H1 (cell line): ENCODE measurements around the gene SMARCC1. TPM values are rescaled to one million over a fixed set of nuclear protein-coding genes. Genes with fewer than 3 reads are reported as not detected.

Experiments used
- BACH1 ChIP-seq: IDR thresholded peaks from 2 replicates; pipeline ENCODE4 v1.6.1; 2012; ENCODE audit warnings: low read length, improper control_type of control experiment
- GABPA ChIP-seq: IDR thresholded peaks from 2 replicates; pipeline ENCODE4 v1.6.1; 2011; ENCODE audit warnings: mild to moderate bottlenecking, low read length, moderate library complexity, borderline replicate concordance; ENCODE audit not compliant: insufficient read depth
- PHF8 ChIP-seq: fragments of 200-600 bp; sonication (generic); conservative IDR thresholded peaks from 2 replicates; pipeline ENCODE4 v1.7.1; 2012; ENCODE audit warnings: low read depth, mild to moderate bottlenecking, inconsistent platforms, low read length, moderate library complexity
- POLR2AphosphoS5 ChIP-seq: IDR thresholded peaks from 2 replicates; pipeline ENCODE4 v1.6.1; 2011; ENCODE audit warnings: low read depth, low read length
- SAP30 ChIP-seq: fragments of 300-600 bp; sonication (generic); IDR thresholded peaks from 2 replicates; pipeline ENCODE4 v1.7.1; 2012; ENCODE audit warnings: low read length, moderate library complexity, mild to moderate bottlenecking, inconsistent platforms; ENCODE audit not compliant: insufficient read depth, insufficient replicate concordance
- SIN3A ChIP-seq, 2 experiments: IDR thresholded peaks in 1 of 2; conservative IDR thresholded peaks in 1 of 2; 2 replicates each; pipeline ENCODE4 v1.6.1; 2011 to 2012; ENCODE audit warnings: low read length in 2 of 2, improper control_type of control experiment in 1 of 2, low read depth in 1 of 2, mild to moderate bottlenecking in 1 of 2
- TBP ChIP-seq: IDR thresholded peaks from 2 replicates; pipeline ENCODE4 v1.6.1; 2011; ENCODE audit warnings: low read depth, low read length, improper control_type of control experiment
- polyA plus RNA-seq, 7 experiments: library from polyadenylated mRNA; depleted of rRNA in 3 of 7; stranded (reverse) in 5 of 7; unstranded in 2 of 7; fragments of >200 nt in 5 of 7; fragments of 200-250 nt in 2 of 7; gene quantifications; 1 replicate in 5 of 7; 2 replicates in 1 of 7; 4 replicates in 1 of 7; pipeline versions ENCODE4 v1.2.1 to v1.2.3, GENCODE V29; 2011 to 2013; ENCODE audit warnings: missing spikeins in 2 of 7, mixed read lengths in 2 of 7
- total RNA-seq: library from RNA; stranded (reverse); fragmentation: NEBNext Ultra II Directional; extraction: Animal tissue kit (Norgen Biotek cat#: 25700); gene quantifications from 2 replicates; pipeline ENCODE4 v1.2.1, GENCODE V29; 2021
- TF ChIP-seq, protein P1 (sequence below): fragments of 300-600 bp; sonication (generic); IDR thresholded peaks from 2 replicates; pipeline ENCODE4 v1.7.1; 2012; ENCODE audit warnings: low read length, moderate library complexity, mild to moderate bottlenecking, inconsistent platforms; ENCODE audit not compliant: insufficient replicate concordance

The SMARCC1 gene
- total and polyA plus RNA-seq, 2 of the 8 experiments (the other 6 are each of a cell fraction or from before 2014, with no cell fraction given) = 64.1 to 335 TPM

DNA sequence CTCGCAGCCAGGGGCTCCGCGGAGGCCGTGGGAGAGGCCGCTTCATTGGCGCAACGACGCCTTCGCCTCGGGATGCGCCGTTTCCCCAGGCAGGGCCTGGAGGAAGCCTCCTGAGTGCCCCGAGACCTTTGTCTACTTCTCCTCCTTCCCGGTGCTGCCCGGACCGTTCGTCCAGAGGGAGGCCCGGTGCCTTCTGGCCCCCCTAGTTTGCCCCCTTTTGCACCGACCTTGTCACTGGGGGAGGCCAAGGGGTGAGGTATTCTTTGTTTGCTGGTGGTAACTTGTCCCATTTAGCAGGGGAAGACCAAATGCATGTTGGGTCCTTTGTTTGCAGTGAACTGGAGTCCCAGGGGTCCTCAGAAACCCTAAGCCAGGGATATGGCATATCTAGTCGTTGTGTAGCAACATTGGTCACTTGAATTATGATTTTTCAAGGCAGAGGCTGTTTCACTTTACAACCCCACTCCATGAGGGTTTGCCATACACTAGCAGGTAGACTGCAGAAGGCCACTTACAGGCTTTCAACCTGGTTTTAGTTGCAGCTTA is 21.9 kb upstream of the SMARCC1 start (continued):
- TF ChIP-seq, protein P1, sequence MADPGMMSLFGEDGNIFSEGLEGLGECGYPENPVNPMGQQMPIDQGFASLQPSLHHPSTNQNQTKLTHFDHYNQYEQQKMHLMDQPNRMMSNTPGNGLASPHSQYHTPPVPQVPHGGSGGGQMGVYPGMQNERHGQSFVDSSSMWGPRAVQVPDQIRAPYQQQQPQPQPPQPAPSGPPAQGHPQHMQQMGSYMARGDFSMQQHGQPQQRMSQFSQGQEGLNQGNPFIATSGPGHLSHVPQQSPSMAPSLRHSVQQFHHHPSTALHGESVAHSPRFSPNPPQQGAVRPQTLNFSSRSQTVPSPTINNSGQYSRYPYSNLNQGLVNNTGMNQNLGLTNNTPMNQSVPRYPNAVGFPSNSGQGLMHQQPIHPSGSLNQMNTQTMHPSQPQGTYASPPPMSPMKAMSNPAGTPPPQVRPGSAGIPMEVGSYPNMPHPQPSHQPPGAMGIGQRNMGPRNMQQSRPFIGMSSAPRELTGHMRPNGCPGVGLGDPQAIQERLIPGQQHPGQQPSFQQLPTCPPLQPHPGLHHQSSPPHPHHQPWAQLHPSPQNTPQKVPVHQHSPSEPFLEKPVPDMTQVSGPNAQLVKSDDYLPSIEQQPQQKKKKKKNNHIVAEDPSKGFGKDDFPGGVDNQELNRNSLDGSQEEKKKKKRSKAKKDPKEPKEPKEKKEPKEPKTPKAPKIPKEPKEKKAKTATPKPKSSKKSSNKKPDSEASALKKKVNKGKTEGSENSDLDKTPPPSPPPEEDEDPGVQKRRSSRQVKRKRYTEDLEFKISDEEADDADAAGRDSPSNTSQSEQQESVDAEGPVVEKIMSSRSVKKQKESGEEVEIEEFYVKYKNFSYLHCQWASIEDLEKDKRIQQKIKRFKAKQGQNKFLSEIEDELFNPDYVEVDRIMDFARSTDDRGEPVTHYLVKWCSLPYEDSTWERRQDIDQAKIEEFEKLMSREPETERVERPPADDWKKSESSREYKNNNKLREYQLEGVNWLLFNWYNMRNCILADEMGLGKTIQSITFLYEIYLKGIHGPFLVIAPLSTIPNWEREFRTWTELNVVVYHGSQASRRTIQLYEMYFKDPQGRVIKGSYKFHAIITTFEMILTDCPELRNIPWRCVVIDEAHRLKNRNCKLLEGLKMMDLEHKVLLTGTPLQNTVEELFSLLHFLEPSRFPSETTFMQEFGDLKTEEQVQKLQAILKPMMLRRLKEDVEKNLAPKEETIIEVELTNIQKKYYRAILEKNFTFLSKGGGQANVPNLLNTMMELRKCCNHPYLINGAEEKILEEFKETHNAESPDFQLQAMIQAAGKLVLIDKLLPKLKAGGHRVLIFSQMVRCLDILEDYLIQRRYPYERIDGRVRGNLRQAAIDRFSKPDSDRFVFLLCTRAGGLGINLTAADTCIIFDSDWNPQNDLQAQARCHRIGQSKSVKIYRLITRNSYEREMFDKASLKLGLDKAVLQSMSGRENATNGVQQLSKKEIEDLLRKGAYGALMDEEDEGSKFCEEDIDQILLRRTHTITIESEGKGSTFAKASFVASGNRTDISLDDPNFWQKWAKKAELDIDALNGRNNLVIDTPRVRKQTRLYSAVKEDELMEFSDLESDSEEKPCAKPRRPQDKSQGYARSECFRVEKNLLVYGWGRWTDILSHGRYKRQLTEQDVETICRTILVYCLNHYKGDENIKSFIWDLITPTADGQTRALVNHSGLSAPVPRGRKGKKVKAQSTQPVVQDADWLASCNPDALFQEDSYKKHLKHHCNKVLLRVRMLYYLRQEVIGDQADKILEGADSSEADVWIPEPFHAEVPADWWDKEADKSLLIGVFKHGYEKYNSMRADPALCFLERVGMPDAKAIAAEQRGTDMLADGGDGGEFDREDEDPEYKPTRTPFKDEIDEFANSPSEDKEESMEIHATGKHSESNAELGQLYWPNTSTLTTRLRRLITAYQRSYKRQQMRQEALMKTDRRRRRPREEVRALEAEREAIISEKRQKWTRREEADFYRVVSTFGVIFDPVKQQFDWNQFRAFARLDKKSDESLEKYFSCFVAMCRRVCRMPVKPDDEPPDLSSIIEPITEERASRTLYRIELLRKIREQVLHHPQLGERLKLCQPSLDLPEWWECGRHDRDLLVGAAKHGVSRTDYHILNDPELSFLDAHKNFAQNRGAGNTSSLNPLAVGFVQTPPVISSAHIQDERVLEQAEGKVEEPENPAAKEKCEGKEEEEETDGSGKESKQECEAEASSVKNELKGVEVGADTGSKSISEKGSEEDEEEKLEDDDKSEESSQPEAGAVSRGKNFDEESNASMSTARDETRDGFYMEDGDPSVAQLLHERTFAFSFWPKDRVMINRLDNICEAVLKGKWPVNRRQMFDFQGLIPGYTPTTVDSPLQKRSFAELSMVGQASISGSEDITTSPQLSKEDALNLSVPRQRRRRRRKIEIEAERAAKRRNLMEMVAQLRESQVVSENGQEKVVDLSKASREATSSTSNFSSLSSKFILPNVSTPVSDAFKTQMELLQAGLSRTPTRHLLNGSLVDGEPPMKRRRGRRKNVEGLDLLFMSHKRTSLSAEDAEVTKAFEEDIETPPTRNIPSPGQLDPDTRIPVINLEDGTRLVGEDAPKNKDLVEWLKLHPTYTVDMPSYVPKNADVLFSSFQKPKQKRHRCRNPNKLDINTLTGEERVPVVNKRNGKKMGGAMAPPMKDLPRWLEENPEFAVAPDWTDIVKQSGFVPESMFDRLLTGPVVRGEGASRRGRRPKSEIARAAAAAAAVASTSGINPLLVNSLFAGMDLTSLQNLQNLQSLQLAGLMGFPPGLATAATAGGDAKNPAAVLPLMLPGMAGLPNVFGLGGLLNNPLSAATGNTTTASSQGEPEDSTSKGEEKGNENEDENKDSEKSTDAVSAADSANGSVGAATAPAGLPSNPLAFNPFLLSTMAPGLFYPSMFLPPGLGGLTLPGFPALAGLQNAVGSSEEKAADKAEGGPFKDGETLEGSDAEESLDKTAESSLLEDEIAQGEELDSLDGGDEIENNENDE = no peak
- no peak for TF ChIP-seq GABPA
- TF ChIP-seq PHF8 = peak; percentile 22; the same call in 1 of the 2 replicates
- peak; percentile 42 for TF ChIP-seq SAP30
- no peak for TF ChIP-seq TBP
- TF ChIP-seq SIN3A (conservative IDR thresholded peaks at IDR 0.05 in 1 of 2, IDR thresholded peaks at IDR 0.05 in 1 of 2; ENCODE audit: low read depth in 1 of 2, low read length in 2 of 2) = peak in 1 of 2 experiments; percentile 66; a peak in 2 of 4 replicates
- no peak for TF ChIP-seq BACH1
- TF ChIP-seq POLR2AphosphoS5 = peak; percentile 51
